ENCODE results near the gene SPATA1. TPM values are rescaled to one million over a fixed set of nuclear protein-coding genes. Genes with fewer than 3 reads are reported as not detected.
"Not testable (repeated sequence)": the region's sequence is repeated elsewhere in the genome, so short reads cannot be mapped to it uniquely, and the experiment has no call there.

Gene SPATA1
- total RNA-seq (2014; rRNA removed; shearing (Covaris generic)): 0.30 TPM in 1 of 2 replicates, not detected in the other

DNA sequence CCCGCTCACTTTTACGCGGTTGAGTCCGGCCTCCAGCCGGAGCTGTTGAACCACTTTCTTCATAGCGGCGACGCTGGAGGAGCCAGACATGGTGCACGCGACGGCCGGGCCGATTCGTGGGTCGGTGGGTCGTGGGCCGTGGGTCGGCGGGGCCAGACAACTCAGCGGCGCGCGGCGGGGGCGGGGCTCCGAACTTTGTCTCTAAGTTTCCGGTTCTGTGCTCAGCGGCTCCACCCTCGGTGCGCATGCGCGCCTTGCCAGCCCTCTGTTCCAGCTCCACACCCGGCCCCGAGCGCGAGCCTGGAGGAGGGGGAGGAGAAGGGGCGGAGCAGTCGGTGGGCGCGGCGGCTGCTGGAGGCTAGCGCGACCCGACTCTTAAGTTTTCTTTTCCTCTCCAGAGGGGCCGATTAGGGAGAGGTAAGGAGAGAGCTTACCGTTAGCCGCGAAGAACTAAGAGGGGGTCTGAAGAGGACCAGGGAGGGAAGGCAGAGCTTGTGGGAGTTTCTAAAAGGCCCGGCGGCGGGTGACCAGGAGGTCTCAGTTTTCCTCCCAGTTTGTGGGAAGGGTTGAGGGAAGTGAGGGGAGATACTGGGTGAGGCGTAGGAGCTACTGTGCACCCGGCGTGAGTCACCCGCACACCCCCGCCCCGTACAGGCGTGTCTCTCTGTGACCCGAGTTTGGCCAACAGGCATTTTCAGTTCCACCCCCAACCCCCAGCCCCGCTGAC, at the start of gene SPATA1, which contains the start of gene GNG5:
TSS of gene SPATA1 (plus strand) at position 385 of the 727 bp plus-strand sequence. CDS start 9,974 bp downstream, outside the sequence.
TSS of gene GNG5 (minus strand) at position 580 of the 727 bp plus-strand sequence. CDS start at position 90, 490 bp downstream.
- DNase-seq (ENCODE audit: low read depth): peak; percentile 97

GRCh38 chr1:84462118-84462517, 44.1 kb upstream of the SPATA1 start:
- DNase-seq (ENCODE audit: low read depth): no peak

DNA sequence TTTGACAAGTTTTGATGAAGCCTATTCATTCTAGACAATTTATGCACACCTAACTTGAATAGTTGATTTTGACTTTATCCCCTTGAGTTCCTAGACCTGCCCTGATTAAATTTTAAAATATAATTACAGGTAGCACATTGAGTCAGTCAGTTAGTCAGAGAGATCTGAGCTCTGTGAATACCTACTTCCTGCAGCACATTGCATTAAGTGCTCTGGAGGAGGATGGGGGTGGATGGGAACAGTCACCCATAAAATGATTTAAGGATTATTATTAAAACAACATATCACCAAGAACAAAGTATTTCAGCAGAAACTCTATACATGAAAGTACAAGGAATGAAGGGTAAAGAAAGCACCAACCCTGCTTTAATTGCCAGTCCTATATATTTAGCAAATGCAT, 38.9 kb upstream of the SPATA1 start:
- no peak for DNase-seq (ENCODE audit: low read depth)

- DNase-seq (ENCODE audit: low read depth): no peak
These were observed 30.0 kb upstream of the SPATA1 start for GRCh38 chr1:84476225-84476624.

DNA sequence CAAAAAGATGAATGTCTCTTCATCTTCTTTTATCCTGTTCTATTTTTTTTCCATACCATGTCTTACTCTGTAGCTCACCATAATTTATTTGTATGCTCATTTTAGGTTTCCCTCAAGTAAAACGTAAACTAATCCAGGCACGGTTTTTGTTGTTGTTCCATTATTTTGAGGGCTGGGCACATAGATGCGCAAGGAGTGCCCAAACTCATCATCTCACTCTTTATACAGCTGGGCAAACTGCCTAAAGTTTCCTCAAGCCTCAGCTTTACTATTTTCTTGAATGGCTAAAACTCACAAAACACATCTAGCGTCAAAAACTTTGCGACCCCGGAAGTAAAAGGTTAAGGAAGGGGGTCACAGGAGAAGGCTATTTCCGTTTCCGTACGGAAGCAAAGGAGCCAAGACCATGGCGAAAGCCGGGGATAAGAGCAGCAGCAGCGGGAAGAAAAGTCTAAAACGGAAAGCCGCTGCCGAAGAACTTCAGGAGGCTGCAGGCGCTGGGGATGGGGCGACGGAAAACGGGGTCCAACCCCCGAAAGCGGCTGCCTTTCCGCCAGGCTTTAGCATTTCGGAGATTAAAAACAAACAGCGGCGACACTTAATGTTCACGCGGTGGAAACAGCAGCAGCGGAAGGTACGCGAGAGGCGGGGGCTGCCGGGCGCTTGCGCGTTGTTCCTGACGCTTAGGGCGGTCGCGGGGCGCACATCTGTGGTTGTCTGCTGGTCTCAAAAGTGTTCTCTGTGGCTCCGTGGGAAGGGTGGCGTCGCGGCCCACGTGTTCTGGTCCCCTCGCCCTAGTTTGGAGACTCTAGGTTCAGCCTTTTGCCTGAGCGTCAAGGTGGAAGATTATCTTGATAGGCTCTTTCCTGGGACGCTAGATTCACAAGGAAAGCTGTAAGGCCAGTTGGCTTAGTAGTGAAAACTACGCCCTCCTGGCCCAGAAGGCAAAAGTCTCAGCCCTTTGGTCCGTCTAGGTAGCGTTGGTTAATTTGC, 27.0 kb upstream of the SPATA1 start, which contains the start of gene RPF1:
TSS of gene RPF1 (plus strand) at position 391 of the 993 bp plus-strand sequence. CDS start at position 407, 16 bp downstream.
- DNase-seq (ENCODE audit: low read depth): peak; percentile 91

- DNase-seq (ENCODE audit: low read depth): peak; percentile 20
These were observed 26.2 kb upstream of the SPATA1 start for GRCh38 chr1:84479998-84480397.

- no peak for DNase-seq (ENCODE audit: low read depth)
These were observed 25.5 kb upstream of the SPATA1 start for GRCh38 chr1:84480650-84481049.

- DNase-seq (ENCODE audit: low read depth): no peak
These were observed 24.9 kb upstream of the SPATA1 start for GRCh38 chr1:84481317-84481716.

DNA sequence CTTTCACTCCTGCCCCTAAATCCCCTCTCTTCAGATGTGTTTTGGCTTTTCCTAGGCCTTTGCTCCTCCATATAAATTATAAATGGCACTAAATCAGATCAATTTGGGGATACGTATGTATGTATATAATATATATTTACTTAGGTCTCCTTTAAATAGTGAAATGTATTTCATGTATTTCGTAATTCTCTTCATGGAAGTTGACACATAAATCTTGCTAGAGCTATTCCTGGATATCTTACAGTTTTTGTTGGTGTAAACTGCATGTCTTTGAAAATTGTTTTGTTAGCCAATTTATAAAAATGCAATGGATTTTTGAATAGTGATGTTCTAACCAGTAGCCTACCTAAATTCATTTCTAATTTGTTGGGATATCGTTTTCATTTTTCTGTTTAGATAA, 18.1 kb upstream of the SPATA1 start:
- DNase-seq (ENCODE audit: low read depth): no peak

- no peak for DNase-seq (ENCODE audit: low read depth)
These were observed 16.4 kb upstream of the SPATA1 start for GRCh38 chr1:84489766-84490165.

DNA sequence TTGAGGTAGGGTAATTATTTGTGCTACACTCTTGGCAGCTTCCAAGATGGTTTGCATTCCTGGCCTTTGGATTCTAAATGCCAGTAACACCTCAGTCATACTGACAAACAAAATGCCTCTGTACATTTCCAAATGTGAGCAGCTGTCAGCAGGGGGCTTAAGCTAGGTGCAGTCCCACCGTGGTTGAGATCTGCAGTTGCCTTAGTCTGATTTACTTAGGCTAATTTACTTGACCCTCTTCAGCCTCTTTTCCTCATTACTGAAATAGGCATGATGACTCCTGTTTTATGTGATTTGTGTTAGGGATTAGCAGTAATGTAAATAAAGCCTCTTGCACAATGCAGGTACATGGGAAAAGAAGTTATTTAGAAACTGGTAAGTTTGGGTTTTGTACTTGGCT, 13.5 kb upstream of the SPATA1 start:
- peak; percentile 10 for DNase-seq (ENCODE audit: low read depth)

DNA sequence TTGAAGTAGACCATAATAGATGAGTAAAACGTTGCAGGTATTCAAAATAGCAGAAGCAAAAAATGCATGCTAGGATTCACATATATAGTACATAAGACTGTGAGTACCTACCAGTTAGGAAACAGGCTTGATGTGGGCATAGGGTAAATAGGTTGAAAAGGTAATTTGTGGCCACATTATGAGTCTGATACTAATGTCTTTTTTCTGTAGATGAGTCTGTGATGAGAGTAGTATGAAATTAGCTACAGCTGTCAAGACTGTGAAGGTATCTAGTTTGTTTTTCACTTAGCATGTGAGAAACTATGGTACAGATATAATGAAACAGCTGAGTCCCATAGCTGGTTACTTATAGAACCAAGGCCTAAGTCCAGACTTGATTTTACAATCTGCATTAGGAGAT, 12.4 kb upstream of the SPATA1 start:
- DNase-seq (ENCODE audit: low read depth): no peak

DNA sequence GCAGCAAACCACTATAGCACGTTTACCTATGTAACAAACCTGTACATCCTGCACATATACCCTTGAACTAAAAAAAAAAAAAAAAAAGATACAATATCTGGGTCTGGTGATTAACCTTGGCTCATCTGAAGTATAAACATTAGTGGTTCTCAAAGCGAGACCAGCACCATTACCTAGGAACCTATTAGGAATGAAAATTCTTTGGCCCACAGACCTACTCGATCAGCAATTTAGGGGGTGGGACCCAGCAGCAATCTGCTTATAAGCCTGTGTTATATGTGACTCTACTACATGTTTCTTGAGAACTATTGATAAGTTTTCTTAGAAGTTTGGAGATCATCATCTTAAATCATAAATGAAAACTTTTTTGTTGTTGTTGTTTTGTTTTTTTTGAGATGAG, 9.7 kb upstream of the SPATA1 start:
- DNase-seq (ENCODE audit: low read depth): no peak

DNA sequence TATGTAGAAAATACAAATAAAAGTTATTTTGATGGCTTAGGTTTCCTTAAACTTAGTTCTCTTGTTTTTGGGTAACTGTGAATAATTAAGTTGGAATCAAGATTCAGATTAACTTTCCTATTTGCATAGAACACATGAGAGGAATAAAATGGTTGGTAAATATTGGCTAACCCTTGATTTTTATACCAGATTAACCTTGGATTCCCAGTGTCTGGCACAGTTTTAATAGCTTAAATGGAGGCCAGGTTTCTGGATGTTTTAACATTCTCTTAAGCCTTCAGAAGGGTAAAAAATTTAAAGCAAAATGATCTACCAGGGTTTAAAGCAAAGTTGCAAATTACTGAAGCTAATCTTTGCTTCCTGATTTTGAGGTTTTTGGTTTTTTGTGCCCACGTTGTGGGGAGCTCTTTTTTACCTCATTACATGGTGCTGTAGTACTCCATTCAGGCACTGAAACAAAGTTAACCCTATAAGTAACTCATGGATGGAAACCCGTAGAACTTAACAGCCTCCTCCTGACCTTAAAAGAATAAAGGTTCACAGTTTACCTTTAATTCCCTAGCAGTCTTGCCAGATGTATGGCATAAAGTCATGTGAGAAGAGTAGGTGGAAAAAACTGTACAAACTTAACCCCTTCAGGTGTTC, 8.4 kb upstream of the SPATA1 start:
- DNase-seq (ENCODE audit: low read depth): no peak

DNA sequence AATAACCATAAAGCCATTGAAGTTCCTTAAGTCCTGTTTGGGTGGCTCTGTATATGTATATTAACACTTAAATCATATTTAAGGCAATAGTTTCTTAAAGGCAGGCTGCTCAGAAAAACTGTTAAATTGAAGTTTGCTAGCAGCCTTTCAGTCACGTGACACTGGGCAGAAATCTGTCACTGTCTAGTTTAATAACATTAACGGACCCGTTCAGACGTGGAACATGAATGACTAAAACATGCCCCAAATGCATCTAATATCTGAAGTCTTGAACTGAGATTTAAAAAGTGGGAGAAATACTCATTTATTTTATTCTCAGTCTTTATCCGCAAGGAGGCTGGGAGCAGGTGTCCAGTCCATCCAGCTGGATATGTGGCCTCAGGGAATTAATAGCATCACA, 3.3 kb upstream of the SPATA1 start:
- DNase-seq (ENCODE audit: low read depth): no peak

GRCh38 chr1:84504580-84505492, 1.4 kb upstream of the SPATA1 start:
- peak; percentile 78 for DNase-seq (ENCODE audit: low read depth)

DNA sequence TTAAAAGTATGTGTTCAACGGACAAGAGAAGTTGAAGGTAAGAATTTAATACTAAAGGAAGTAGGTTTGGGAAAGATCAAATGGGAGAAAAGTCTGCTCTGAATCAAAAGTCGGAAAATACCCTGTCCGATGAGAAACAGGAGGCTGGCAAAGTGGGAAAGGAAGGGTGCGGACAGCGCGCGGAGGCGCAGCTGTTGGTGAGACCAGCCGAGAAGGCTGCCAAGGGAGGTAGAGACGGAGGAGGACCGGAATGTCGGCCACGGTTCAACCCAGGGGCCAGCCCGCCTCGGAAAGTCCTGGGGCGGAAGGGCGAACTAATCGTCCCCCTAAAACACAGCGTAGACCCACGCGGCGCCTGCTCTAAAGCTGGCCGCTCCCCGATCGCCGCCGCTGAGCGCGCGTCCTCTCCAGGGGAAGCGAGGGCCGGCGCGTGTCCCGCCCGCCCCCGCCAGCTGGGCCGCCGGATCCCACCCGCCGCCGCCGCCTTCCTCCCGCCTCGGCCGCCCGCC, 639 bp upstream of the SPATA1 start:
- peak; percentile 66 for DNase-seq (ENCODE audit: low read depth)

- DNase-seq (ENCODE audit: low read depth): no peak
These were observed 705 bp downstream of the SPATA1 start for GRCh38 chr1:84506729-84507453.

- not testable (repeated sequence) for DNase-seq (ENCODE audit: low read depth)
These were observed 1.7 kb downstream of the SPATA1 start for GRCh38 chr1:84507887-84508286.

DNA sequence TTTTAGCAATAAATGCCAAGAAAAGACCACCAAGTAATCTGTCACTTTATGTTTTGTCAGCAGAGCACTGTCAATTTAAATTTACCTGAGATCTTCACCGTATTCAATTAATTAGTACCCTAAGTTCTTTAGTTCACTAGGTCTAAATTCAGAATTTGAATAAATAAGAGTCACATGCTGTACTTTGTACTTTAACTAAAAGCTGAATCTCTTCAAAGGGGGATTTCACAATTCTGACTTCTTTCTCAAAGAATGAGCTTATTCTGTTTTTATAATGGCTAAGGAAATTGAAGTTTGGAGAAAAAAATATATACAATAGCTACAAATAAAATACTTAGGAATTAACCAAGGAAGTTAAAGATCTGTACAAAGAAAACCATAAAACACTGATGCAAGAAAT, 2.3 kb downstream of the SPATA1 start:
- DNase-seq (ENCODE audit: low read depth): no peak

Measured in M059J (cell line).